NCI-H1048 (cell line): ENCODE data around the gene ITPK1.

Source experiments
- DNase-seq: peaks from one replicate; lab custom pipeline; 2025; lab: John Stamatoyannopoulos, UW

Gene ITPK1

GRCh38 chr14:92922883-92923743, 192.6 kb downstream of the ITPK1 start, which contains the start of gene CHGA:
TSS of gene CHGA (plus strand) at chr14:92923150. CDS start at chr14:92923360, 210 bp downstream.
- DNase-seq: no peak

GRCh38 chr14:92922155-92922735, 193.5 kb downstream of the ITPK1 start:
- no peak for DNase-seq

DNA sequence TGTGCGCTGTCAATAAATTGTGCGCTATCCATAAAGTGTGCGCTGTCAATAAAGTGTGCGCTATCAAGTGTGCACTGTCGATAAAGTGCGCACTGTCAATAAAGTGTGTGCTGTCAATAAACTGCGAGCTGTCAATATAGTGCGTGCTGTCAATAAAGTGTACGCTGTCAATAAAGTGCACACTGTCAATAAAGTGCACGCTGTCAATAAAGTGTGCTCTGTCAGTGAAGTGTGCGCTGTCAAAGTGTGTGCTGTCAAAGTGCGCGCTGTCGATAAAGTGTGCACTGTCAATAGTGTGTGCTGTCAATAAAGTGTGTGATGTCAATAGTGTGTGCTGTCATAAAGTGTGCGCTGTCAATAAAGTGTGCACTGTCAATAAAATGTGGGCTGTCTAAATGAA, 195.7 kb downstream of the ITPK1 start:
- DNase-seq: no peak

GRCh38 chr14:92917956-92918355, 197.8 kb downstream of the ITPK1 start:
- DNase-seq: no peak

GRCh38 chr14:92917041-92917940, 198.4 kb downstream of the ITPK1 start:
- no peak for DNase-seq

- no peak for DNase-seq
These were observed 199.5 kb downstream of the ITPK1 start for GRCh38 chr14:92916201-92916600.

DNA sequence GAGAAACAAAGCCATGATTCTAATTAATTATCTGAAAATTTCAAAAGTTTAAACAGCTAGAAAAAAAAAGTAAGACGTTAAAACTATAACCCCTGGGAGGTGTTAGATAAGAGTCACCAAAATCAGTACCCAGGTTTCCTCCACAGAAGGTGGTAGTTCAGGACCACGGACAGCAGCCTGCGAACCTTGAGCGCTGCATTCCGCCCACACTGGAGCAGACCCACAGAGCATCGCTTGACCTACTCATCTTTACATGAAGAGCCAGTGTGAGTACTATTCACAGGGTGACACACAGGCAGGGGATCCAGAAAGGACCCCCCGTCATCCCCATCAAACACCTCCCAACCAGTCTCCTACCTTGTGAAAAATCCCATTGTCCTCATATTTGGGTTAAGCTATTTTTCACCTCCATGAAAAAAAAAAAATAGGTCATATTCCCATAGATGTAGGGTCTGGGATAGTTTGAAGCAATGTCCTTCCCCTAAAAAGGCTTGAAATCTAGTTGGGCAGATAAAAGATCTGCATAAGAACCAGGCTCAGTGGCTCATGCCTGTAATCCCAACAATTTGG, 201.6 kb downstream of the ITPK1 start:
- DNase-seq: no peak

DNA sequence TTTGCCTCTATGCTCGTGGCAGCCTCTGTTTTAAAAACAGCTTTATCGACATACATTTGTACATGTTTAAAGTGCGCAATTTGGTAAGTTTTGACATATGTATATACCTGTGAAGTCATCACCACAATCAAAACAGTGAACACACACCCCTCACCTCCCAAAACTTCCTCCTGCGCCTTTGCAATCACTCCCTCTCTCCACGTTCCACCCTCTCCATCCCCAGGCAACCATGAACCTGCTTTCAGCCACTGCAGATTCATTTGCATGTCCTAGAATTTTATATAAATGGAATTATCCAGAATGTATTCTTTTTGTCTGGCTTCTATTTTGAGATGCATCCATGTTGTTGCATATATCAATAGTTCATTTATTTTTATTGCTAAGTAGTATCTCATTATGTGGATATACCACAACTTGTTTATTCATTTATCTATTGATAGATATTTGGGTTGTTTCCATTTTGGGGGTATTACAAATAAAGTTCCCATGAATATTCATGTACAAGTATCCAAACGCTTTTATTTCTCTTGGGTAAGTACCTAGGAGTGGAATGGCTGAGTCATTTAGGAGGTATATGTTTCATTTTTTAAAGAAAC, 208.3 kb downstream of the ITPK1 start:
- DNase-seq: no peak

- no peak for DNase-seq
These were observed 208.9 kb downstream of the ITPK1 start for GRCh38 chr14:92906823-92907222.

- DNase-seq: no peak
These were observed 209.3 kb downstream of the ITPK1 start for GRCh38 chr14:92906420-92906819.

DNA sequence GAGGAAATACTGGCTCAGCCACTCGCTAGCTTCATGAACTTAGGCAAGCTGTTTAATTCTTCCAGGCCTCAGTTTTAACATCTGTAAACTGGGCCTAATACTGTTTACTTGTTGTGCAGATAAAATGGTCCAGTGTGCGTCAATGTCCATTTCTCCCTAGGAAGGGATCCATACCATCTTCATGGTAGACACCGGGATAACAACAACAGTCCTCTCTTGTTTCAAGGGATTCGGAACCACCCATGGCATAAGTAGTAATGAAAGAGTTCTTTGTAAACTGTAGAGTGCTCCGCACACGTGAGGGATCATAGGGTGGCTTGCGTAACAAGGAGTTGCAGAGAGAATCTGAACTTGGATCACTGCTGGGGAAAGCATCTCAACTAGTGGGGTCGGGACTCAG, 210.1 kb downstream of the ITPK1 start:
- DNase-seq: no peak

- no peak for DNase-seq
These were observed 212.4 kb downstream of the ITPK1 start for GRCh38 chr14:92903359-92903758.

GRCh38 chr14:92902726-92903125, 213.0 kb downstream of the ITPK1 start:
- no peak for DNase-seq

- DNase-seq: no peak
These were observed 213.5 kb downstream of the ITPK1 start for GRCh38 chr14:92902191-92902590.

- no peak for DNase-seq
These were observed 215.1 kb downstream of the ITPK1 start for GRCh38 chr14:92900660-92901059.

GRCh38 chr14:92898566-92899131, 217.1 kb downstream of the ITPK1 start:
- no peak for DNase-seq

DNA sequence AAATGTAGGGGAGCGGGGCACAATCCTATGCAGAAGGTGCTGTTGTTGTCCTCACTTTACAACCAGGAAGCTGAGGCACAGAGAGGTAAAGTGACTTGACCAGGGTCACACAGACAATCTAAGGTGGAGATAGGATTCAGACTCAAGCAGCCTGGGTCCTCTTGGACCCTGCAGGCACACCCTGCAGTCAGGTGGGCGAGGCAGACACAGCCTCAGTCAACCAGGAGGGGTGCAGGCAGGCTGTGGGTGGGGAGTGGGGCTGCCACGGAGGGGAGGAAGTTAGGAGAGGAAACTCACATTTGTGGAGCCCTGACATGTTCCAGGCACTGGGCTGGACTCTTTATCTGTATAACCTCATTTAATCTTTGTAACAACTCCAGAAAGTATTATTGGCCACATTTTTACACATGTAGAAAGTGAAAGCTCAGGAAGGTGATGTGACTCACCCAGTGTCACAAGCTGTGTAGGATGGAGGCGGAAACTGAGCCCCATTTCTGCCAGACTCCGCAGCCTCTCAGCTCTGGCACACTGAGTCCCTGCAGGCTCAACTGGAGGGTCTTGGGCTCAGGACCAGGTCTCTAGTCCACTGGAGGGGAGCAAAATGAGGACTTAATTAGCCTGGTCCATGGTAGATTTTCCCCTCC, 217.7 kb downstream of the ITPK1 start:
- DNase-seq: no peak

GRCh38 chr14:92895352-92895878, 220.3 kb downstream of the ITPK1 start:
- no peak for DNase-seq

DNA sequence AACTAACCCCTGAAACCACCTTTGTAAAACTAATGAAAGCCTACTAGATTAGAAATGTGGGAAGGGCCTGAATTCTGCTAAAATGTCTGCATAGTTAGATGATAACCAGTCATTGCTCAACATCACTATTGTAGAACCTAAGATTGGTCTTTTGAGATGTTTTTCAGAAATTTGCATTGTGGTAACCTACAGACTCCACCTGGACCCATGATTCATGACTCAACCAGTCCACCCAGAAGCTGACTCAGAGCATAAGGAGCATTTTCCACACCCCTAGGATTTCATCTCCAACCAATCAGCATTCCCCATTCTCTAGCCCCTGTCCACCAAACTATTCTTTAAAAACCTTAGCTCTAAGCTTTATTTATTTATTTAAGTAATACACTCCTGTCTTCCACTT, 223.1 kb downstream of the ITPK1 start:
- no peak for DNase-seq

DNA sequence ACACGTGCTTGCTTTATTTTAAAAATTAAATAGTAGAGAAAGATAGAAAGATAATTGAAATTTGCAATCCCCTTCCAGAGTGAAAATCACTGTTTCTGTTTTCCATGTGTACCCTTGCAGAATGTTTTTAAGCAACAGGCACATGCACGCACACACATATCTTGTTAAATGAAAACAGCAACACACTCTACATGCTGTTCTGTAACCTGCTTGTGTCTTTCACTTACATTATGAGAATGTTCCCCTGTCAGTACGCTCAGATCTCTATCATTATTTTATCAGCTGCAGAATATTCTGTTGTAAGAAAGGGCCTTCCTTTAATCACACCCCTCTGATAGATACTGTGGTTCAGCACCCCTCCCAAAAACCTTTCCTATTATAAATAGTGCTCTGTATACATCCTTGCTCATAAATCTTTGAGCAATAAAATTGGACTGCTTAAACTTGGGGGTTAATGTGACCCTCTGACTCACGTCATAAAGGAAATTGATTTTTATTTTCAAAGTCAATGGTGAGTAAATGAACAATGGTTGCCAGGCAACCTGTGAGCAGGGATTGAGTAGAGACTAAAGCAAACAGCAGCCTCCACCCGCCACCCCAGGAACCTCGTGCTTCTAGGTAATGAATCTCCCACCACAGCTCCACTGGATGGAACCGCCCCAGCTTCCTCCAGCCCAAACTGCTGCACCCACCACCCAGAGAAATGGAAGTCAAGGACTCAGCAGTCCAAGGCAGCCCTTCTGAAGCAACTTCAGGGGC, 224.7 kb downstream of the ITPK1 start:
- DNase-seq: no peak
